Measurements from ENCODE around the gene COL13A1.

Gene COL13A1

DNA sequence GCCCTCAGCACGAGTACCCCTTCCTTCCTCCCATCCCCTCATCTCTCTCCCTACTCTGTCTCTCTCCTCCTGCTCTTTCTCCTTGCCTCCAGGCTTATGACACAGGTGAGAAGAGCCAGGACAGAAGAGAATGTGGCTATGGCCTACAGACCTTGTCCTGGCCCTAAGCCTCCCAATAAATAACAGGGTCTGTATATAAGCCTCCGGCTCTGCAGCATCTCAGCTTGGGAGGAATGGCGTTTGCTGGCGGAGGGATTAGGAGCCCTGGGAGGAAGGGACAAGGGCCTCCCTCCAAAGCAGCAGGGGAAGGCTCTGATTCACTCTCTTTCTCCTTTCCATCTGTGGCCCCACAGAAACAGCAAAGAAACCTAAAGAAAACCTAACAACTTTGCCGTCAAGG is 45.8 kb downstream of the COL13A1 start:
- FAIRE-seq = no peak

DNA sequence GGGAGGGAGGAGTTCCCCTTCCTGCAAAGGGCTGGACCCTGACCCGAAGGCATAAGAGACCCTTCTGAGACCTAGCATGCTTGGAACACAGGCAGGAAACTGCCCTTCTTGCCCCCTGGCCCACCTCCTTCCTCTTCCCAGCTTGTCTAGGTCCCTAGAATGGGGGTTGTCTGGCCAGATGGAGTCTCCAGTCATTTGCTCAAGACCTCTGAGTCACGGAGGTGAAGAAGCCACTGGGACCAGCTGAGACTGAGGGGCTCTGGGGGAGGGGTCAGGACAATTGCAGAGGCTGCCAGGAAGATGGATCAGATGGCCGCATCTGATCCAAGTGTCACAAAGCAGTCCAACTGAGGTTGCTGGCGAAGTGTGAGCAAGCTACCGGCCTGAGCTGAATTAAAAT is 46.2 kb downstream of the COL13A1 start:
- FAIRE-seq = no peak

DNA sequence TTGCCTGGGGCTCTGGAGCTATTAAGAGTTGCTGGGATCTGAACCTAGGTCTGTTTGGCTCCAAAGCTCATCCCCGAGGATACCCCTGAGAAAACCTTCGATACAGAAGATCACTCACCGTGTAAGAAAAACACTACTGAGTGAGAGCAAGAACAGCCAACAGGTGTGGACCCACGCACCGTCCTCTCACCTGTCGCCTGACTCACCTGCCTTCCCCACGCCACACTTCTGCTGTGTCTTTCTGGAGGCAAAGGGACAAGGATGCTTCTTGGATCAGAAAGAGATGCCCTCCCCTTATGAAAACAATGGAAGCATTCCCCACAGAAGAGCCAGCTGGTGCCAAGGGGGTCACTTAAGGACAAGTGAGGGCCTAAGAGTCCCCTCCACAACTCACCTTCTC is 46.7 kb downstream of the COL13A1 start:
- no peak for FAIRE-seq

DNA sequence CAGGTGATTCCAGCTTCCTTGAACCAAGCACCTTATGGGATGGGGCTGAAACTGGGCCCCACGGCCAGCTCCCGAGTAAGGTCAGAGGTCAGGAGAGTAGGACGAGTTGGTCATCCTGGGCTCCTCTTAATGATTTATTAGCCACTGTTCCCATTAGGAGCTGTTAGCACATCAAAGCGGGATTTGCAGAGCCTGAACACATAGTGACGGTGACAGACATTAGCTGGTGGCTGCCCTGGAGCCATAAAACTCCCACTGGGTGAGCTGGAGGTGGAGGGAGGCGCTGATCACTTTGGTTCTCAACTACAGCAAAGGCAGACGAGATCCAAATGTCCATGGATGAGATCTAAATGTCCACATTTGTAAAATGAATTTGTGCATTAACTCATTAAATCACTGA is 48.1 kb downstream of the COL13A1 start:
- FAIRE-seq = no peak

DNA sequence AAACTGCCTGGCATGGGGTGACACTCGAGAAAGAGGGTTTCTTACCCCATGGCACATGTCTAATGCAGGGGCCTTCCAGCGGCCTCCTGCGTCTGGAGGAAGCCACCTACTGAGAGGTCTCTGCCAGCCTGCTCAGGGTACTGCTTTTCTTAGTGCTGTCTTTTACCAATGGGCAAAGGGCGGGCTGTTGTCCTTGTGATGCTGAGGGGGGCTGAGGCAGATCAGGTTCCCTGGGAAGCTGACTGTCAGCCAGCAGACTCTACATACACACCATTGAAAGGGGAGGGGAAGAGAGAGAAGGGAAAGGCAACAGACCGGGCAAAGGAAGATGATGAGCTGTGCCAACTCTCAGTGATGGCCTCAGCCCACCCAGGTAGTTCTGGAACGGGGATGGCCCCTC is 48.7 kb downstream of the COL13A1 start:
- FAIRE-seq = no peak

DNA sequence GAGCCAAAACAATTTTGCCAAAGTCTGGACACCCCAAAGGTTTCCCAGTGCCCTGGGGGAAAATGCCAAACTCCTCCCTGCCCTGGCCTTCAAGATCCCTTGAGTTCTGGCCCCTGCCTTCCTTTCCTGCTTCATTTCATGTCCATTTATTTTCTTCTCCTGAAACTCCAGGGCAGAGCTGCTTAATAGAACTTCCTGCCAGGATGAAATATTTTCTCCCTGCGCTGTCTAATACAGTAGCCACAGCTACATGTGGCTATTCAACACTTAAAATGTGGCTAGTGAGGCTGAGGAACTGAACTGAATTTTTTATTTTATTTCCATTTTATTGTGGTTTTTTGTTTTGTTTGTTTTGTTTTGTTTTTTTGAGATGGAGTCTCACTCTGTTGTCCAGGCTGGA is 49.6 kb downstream of the COL13A1 start:
- no peak for FAIRE-seq

DNA sequence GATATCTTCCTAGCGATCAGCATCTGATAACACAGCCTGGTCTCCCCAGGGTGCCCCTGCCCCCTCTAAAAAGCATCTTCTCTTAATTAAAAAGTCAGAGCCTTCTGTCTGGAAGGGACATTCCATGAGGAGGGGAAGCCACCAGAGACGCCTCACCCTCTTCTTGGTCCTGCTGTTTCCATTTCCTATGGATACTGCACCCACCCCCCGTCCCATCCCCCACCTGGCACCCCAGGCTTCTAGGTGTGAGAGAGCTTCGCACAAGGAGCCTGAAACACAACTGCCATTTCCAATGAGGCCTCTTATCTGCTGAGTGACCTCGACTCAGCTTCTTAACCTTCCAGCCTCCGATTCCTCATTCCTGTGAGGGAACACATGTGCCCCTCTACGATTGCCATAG is 51.4 kb downstream of the COL13A1 start:
- FAIRE-seq = no peak

DNA sequence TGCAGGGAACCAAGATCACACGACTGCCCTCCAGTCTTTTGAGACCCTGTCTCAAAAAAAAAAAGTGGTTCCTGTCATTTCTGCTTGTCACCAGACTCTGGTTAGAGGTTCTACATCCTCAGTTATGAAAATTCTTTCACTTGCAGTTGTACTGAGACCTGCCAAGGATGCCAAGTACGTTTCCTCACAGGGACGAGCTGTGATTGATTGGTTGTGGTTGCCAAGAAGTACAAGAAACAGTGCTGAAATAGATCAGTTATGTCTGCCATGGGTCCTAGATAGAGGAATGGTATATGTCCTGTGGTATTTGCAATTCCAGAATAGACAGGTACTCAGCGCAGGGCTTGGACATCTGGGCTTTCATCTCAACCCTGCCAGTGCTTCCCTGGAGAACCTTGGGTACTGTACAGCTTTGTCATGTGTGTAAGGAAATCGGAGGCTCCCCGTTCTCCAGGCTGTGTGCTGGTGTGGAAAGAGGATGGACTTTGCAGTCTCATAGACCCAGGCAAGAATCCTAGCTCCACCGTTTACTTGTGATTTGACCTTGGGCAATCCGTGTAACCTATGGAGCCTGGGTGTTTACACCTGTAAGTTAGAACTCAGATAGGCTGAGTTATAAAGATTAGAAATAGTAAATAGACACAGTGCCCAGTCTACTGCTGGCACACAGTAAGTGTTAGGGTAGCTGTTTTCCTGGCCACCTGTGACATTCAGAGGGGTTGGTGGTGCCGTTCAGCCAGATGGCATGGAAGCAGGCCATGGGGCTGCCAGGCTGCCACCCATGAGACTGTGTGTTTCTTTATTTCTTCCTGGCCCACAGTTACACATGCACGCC is 53.0 kb downstream of the COL13A1 start:
- no peak for FAIRE-seq

DNA sequence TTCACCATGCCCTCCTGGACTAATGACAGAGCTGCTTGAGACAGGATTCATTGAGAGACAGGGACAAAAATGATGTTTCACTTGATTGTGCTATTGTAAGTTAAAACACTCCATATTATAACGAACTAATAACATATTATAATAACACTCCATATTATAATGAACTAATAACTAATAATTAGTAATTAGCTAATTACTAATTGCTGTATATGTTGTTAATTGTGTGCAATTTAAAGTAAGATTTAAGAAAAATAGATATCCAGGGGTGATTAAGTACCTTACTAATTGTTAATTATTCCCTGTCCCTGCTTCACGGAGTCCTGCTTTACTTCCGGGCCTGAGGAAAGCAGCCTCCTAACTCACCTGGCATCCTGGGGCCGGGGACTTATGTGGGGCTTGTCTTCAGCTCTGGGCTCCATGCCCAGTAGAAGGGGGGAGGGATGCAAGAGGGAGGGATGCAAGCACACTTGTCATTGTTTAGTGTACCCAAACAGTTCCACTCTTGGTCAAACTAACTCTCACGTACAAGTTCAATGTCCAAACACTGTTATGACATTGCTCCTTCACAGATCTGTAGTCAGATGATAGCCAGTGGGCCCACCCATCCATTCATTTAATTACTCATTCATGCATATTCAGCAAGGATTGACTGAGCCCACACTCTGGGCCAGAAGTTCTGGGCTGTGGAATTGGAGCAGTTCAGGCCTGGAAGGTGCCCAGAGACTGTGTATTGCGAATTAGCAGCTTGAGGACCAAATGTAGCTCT is 53.8 kb downstream of the COL13A1 start:
- no peak for FAIRE-seq

DNA sequence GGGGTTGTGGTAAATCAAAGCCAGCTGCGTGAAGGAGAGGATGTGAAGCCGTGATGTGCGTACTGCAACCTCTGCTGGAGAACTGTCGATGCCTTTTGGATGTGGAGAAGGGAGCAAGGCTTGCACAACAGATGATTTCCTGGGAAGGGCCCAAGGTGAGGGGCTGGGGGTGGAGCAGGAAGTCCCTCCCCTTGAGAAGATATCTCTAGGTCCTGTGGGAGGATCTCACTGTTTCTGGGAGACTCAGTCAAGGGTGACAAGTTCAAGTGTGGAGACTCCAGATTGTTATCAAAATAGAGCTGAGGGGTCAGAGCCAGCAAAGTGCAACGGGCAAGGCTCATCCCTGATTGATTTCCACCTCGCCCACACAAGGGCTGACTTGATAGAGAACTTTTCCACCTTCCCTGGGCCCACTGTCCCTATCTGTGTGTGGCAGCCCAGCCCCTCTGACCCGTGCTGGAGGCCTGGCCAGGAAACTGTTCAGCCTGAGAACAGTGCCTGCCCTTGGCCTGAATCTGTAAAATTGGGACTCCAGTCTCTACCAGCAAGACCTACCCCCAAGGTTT is 55.0 kb downstream of the COL13A1 start:
- FAIRE-seq = no peak

DNA sequence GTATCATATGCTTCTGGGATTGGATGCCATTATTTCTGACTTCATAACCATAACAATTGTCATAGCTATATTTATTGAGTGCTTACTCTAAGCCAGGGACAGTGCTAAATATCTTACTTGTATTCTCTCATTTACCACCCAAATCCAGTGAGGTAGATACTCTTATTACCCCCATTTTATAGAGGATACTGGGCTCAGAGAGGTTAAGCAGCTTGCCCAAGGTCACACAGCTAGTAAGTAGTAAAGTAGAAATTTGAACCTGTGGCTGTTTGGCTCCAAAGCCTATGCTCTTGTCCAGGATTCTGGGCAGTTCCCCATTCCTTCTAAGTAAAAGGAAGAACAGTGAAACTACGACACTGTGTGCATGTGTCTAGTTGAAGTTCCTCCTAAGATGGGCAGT is 56.5 kb downstream of the COL13A1 start:
- no peak for FAIRE-seq

DNA sequence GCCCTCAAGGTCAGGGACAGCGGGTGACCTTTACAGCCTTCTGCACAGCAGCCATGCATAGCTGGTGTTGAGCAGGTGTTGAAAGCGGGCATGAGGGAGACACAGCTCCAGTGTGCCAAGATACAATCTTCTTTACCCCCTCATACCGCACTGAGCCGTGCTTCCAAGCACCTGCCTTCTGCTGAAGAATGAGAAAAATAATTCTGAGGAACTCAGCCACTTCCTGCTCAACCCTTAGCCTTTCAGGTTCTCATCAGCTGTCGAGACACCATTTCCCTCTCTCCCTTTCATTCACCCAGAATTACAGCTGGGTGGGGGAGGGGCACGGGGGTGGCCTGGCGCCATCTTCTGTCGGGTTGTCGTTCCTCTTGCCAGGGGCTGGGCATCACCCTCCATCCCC is 58.6 kb downstream of the COL13A1 start:
- no peak for FAIRE-seq

DNA sequence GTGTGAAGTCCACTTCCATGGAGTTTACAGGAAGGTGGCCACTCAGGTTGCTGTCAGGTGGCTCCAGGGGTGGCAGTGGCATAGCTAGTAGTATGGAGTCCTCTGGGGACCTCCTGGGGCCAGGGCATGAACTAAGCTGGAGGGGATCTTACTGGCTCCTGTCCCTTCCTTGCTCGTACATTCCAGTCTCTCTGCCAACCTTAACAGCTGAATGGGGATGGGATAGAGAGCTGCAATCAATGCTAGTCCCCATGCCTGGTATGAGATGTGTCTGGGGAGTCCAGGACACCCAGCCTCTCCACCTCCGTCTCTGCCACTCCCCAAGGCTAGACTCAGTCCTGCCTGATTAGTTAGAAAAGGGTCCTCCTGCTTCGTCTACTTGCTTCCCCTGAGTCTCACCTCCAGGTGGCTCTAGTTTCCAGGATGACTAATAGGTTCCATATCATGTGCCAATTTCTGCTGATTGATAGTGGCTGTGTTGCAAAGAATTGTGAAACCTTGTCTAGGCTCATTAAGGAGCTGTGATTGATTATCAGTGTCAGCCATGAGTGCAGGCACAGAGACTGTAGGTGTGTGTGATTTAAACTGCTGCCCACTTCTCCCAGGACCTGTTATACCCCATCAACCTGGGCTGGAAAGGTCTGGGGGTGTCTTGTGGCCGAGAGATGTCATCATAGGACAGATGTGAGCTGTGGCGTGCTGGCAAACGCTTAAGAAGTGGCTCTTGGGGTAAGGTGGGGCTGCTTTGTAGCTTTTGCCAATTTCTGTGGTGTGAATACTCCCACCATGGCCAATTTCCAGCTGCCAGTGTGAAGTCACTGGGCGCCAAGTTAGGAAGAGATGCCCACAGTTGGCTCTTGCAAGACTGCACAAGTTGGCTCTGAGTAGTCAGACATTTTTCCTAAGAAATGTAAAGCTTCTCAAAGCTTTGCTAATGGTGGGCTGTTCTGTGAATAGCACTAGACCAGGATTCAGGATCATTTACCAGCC is 59.8 kb downstream of the COL13A1 start:
- no peak for FAIRE-seq

DNA sequence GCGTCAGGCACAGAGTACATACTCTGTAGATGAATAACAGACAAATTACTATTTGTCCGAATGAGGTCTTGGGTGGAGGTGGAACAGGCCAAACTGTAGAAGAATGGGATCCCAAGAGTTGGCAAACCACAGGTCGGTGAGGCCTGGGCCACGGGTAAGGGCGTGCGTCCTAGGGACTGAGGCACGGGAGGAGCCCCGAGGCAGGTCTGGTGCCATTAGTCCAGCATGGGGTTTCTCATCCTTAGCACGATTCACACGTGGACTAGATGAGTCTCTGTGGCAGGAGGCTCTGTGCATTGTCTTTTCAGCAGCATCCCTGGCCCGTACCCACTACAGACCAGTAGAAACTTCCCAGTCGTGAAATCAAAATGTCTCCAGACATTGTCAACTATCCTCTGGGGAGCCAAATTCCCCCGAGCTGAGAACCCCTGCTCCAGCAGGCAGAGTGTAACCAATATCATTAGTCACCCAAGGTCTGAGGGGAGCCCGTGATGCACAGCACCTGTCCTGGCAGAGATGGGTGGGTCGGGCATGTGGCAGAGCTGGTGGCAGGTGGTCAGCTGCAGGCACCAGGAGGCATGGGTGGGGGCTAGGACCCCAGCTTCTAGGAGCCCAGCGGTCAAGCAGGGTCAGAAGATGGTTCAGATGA is 61.3 kb downstream of the COL13A1 start:
- no peak for FAIRE-seq

DNA sequence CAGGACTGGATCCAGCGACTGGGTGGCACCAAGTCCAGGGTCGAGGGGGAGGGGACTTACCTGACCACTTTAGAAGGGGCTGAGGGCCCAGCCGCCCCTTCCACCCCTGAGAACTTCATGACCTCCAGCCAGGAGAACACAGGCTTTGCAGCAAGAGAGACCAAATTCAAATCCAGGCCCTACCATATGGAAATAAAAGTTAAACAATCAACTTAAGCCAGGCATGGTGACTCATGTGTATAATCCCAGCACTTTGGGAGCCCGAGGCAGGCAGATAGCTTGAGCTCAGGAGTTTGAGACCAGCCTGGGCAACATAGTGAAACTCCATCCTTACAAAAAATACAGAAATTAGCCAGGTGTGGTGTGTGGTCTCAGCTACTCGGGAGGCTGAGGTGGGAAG is 61.9 kb downstream of the COL13A1 start:
- no peak for FAIRE-seq

DNA sequence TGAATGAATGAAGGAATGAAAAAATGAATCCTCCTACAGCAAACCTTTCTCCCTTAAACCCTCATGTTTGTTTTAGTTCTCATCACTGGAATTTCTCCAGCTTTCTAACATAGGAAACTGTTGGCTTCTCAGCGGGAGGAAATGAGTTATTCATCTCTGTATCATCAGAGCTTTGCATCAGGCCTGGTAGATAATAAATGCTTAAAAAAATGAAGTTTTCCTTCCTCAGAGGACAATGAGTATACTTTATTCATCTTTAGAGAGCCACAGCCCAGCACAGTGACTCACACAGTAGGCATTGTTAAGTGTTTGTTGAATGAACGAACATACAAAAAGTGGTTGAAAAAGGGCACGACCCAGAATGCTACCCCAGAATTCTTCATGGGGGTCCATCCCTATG is 62.6 kb downstream of the COL13A1 start:
- FAIRE-seq = no peak

DNA sequence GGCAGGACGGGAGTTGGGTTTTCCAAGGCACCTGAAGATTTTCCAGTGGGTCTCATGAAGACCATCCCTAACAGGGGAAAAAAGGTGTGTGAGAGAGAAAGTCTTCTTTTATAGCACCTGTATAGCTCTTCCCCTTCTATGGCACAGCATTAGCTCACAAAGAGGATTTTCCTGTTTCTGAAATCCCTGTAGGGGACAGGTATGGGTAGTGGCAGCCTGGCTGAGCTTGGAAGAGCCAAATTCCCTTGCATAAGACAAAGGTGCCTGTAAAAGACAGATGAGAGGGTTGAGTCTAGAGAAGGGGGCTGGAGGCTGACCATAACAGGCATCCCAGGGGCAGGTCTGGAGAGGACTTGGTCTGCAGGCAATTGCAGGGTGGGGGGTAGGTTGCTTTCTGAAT is 63.7 kb downstream of the COL13A1 start:
- FAIRE-seq = no peak

DNA sequence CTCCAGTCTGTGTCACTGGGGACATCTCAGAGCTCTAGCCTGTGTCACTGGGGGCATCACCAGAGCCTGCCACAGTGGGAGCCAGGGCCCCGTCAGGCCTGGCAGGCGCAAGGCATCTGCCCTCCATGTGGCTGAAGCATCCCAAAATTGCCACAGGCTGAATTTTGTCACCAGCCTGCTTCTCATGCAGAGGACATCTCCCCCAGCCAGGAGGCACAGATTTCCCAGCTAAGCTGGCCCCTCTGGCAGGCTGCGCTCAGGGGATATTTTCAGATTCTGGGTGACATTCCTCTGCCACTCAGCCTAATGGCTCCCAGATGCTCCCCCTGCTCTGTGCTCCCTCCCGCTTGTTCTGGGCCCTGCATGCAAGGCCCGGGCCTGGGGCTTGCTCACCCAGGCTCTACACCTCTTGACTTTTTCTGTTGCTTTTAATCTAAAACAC is 64.6 kb downstream of the COL13A1 start:
- FAIRE-seq = no peak

DNA sequence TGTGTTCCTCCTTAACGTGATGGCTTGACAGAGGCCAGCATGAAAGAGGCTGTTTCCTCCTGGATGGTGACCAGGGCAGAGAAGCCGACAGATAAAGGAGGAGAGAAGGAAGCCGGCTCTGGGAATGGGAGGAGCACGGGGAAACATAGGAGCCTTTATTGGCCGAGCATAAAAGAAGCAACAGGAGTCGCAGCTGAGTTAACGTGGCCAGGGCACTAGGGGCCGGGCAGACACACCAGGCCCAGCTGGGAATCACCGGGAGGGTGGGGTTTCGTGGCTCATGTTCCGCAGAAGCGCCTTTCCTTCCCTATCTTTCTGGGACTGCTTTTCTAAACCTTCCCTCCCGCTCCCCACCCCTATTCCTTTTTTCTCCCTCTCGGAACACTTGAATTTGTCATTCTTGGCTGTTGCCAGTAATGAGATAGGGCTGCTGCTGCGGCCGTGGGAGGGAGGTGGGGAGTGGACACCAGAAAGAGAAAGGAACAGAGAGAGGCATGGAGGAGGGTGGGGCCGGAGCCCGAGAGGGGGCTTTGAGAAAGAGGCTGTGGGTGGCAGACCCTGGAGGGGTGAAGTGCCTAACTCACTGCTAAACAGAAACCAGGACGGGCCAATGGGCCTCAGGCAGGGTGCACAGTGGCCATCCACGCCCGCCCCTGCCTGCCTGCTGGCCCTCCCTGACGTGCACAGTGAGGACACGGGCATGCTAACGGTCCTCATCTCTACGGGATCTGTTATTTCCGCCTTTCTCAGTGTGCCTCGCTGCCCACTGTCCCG is 65.2 kb downstream of the COL13A1 start:
- no peak for FAIRE-seq

DNA sequence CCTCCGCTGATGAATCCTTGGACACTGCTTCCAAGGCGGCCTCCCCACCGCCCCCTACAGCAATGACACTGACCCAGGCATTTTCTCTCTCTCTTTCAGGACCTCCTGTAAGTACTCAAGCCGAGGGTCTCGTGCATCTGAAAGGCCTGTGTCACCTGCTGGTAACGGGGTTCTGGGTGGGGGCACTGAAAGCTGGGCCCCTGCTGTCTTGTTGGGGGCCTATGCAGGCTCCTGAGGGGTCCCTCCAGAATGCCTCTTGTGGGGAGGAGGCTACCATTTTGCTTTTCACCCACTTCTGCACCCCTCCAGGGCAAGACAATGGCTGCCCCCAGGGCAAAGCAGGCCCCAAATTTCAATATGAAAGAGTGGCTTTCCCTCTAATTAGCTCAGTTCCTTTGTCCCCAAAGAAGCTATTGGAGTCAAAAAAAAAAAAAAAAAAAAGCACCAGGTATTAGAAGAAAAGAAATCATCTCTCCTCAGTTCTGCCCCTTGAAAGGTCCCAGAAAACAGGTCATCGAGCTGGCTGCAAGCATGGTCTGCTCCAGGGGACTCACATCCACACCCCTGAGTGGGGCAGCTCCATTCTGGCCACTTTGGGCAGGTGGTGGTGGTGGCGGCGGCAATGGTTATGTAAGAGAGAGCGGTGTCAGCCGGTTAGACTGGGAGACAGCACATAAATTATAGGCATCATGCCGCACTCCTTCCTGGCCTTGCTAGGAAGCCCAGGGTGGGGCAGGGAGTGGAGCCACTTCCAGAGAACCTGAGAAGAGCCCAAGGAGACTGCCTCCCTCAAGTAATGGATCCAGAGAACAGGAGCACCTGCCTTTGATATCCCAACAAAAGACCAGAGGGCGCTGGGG is 66.2 kb downstream of the COL13A1 start:
- no peak for FAIRE-seq

Data from colon (tissue), 2 donors.